NB4 (cell line): ENCODE results near the gene DLD.
"Not testable (repeated sequence)": the region's sequence is repeated elsewhere in the genome, so short reads cannot be mapped to it uniquely, and the experiment has no call there.

Experiments
- DNase-seq: peaks from one replicate; pipeline ENCODE4 v3.0.0; 2010; ENCODE audit warnings: low read depth
- H3K4me3 ChIP-seq: one replicate; pipeline ENCODE4 v1.5.1; 2011; ENCODE audit warnings: mild to moderate bottlenecking, low read depth, low read length, moderate library complexity
- MYC ChIP-seq: IDR thresholded peaks from 2 replicates; pipeline ENCODE4 v1.6.1; 2011; ENCODE audit warnings: low read depth, low read length
- POLR2A ChIP-seq: IDR thresholded peaks from 2 replicates; pipeline ENCODE4 v1.6.1; 2011; ENCODE audit warnings: mild to moderate bottlenecking; ENCODE audit not compliant: insufficient read length; ENCODE audit errors: extremely low read depth
- TF ChIP-seq, protein P1 (sequence below): IDR thresholded peaks from one replicate; pipeline ENCODE4 v1.5.1; 2012; ENCODE audit warnings: low read depth, low read length
- TF ChIP-seq, protein P2 (sequence below): IDR thresholded peaks from 2 replicates; pipeline ENCODE4 v1.6.1; 2011; ENCODE audit warnings: low read depth, low read length

The DLD gene, protein sequence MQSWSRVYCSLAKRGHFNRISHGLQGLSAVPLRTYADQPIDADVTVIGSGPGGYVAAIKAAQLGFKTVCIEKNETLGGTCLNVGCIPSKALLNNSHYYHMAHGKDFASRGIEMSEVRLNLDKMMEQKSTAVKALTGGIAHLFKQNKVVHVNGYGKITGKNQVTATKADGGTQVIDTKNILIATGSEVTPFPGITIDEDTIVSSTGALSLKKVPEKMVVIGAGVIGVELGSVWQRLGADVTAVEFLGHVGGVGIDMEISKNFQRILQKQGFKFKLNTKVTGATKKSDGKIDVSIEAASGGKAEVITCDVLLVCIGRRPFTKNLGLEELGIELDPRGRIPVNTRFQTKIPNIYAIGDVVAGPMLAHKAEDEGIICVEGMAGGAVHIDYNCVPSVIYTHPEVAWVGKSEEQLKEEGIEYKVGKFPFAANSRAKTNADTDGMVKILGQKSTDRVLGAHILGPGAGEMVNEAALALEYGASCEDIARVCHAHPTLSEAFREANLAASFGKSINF

DNA sequence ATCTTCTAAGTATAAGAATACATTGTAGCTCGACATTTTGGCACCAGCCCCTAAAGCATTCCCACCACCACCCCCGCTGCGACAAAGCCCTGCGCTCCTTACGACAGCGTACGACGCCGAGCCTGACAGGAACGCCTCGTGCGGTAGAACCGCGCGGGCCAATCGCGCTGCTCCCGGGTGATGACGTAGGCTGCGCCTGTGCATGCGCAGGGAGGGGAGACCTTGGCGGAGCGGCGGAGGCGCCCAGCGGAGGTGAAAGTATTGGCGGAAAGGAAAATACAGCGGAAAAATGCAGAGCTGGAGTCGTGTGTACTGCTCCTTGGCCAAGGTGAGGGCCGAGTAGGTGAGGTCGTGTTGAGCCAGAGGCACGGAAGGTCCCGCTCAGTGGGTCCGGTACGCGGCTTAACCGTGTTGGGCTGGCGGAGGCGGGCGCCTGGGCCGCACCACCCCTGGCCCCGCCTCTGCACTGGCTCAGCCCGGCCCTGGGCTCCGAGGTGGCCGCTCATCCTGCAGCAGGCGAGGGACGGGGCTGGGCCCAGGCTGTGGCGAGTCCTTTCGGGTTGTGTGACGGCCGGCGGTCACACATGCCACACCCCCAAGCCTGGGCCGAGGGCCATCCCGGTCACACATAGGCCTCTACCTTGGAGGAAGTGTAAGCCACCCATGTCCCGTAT lies at the start of gene DLD:
DLD (plus strand) TSS at position 222 of the 674 bp plus-strand sequence; CDS start at position 290, 68 bp downstream.
- H3K4me3 ChIP-seq, result peak within 1 kb of the TSS; percentile 75
- DNase-seq, result peak; percentile 97
- TF ChIP-seq MYC (peak; percentile 64; the same call in 1 of the 2 replicates), POLR2A (peak; percentile 96)
- TF ChIP-seq, protein P1, sequence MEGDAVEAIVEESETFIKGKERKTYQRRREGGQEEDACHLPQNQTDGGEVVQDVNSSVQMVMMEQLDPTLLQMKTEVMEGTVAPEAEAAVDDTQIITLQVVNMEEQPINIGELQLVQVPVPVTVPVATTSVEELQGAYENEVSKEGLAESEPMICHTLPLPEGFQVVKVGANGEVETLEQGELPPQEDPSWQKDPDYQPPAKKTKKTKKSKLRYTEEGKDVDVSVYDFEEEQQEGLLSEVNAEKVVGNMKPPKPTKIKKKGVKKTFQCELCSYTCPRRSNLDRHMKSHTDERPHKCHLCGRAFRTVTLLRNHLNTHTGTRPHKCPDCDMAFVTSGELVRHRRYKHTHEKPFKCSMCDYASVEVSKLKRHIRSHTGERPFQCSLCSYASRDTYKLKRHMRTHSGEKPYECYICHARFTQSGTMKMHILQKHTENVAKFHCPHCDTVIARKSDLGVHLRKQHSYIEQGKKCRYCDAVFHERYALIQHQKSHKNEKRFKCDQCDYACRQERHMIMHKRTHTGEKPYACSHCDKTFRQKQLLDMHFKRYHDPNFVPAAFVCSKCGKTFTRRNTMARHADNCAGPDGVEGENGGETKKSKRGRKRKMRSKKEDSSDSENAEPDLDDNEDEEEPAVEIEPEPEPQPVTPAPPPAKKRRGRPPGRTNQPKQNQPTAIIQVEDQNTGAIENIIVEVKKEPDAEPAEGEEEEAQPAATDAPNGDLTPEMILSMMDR, result no peak
- TF ChIP-seq, protein P2, sequence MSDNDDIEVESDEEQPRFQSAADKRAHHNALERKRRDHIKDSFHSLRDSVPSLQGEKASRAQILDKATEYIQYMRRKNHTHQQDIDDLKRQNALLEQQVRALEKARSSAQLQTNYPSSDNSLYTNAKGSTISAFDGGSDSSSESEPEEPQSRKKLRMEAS, result peak; percentile 88

DNA sequence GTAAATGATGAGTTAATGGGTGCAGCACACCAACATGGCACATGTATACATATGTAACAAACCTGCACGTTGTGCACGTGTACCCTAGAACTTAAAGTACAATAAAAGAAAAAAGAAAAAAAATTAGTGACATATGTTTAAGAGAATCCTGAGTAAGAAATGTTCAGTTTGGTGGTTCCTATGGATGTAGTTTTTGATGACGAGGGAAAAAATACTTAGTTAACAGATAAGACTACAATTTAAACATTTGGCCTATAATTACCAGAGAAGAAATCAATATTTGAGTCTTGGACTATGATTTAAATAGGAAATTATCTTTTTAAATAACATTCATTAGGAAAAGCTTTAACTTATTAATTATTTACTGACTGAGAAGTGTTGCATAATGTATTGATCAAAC lies 48.8 kb upstream of the DLD start:
- TF ChIP-seq, protein P2, result no peak
- no peak for TF ChIP-seq MYC
- TF ChIP-seq POLR2A, result no peak
- TF ChIP-seq, protein P1, result no peak
- no peak overlapping the region for H3K4me3 ChIP-seq
- DNase-seq, result no peak

DNA sequence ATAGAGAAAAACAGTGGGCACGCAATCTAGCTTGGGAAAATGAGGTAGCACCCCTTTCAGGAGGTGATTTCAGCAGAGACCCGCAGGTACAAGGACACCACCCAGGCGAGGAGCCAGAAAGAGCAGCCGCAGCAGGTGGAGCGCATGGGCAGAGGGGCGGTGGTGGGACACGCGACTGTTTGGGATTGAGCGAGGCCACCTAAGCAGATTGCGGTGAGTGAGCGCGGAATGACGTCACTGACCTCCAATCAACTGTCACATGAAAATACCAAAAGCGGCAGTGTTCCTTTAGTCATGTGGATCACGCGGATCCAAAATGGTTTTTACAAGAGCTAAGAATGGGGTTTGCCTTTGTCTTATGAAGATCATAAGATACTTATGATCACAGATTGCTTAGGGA lies 47.8 kb upstream of the DLD start:
- H3K4me3 ChIP-seq, result no peak overlapping the region
- DNase-seq, result no peak
- TF ChIP-seq MYC, result no peak
- TF ChIP-seq POLR2A, result no peak
- TF ChIP-seq, protein P2, result no peak
- TF ChIP-seq, protein P1, result no peak

DNA sequence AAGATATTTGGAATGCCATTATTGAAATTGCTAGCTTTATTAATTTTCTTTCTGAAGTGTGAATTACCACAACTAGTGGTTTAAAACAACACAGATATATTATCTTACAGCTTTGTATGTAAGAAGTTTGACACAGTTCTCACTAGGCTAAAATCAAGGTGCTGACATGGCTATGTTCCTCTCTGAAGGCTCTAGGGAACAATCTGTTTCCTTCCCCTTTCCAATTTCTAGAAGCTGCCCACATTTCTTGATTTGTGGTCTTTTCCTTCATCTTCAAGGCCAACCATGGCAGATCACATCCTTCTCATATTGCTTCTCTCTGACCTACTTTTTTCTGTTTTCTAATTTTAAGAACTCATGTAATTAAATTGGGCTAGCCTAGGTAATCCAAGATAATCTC lies 44.7 kb upstream of the DLD start:
- DNase-seq, result peak; percentile 38
- TF ChIP-seq MYC (no peak), POLR2A (no peak)
- TF ChIP-seq, protein P2, result no peak
- TF ChIP-seq, protein P1, result no peak
- H3K4me3 ChIP-seq, result no peak overlapping the region

DNA sequence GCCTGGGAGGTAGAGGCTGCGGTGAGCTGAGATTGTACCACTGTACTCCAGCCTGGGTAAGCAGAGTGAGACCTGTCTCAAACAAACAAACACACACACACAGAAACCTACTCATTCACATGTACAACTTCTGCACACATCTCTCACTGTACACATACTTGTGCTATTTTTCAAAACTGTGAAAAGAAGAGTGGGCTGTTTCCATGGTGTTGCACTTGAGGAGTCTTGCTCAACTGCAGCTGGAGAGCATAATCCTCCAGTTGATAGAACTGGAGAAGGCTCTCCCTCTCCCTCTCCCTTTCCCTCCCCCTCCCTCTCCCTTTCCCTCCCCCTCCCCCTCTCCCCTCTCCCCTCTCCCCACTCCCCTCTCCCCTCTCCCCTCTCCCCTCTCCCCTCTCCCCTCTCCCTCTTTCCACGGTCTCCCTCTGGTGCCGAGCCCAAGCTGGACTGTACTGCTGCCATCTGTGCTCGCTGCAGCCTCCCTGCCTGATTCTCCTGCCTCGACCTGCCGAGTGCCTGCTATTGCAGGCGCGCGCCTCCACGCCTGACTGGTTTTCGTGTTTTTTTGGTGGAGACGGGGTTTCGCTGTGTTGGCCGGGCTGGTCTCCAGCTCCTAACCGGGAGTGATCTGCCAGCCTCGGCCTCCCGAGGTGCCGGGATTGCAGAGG lies 43.7 kb upstream of the DLD start:
- TF ChIP-seq, protein P2, result no peak
- TF ChIP-seq, protein P1, result no peak
- TF ChIP-seq POLR2A (no peak), MYC (no peak)
- no peak for DNase-seq
- H3K4me3 ChIP-seq, result no peak overlapping the region

DNA sequence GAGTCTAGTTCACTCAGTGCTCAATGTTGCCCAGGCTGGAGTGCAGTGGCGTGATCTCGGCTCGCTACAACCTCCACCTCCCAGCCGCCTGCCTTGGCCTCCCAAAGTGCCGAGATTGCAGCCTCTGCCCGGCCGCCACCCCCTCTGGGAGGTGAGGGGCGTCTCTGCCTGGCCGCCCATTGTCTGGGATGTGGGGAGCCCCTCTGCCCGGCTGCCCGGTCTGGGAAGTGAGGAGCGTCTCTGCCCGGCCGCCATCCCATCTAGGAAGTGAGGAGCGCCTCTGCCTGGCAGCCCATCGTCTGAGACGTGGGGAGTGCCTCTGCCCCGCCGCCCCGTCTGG lies 43.2 kb upstream of the DLD start:
- not testable (repeated sequence) for H3K4me3 ChIP-seq, DNase-seq

DNA sequence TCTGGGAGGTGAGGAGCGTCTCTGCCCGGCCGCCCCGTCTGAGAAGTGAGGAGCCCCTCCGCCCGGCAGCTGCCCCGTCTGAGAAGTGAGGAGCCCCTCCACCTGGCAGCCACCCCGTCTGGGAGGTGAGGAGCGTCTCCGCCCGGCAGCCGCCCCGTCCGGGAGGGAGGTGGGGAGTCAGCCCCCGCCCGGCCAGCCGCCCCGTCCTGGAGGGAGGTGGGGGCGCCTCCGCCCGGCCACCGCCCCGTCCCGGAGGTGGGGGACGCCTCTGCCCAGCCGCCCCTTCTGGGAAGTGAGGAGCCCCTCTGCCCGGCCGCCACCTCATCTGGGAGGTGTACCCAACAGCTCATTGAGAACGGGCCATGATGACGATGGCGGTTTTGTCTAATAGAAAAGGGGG lies 42.8 kb upstream of the DLD start:
- not testable (repeated sequence) for DNase-seq, H3K4me3 ChIP-seq
